K562 (cell line): ENCODE data around the gene CDKL4. TPM values are rescaled to one million over a fixed set of nuclear protein-coding genes. Genes with fewer than 3 reads are reported as not detected.
A peak's percentile ranks its signal among the peaks of the same experiment; 100 is the strongest.

Experiments
- CTBP1 ChIP-seq: fragments of 450-650 bp; IDR thresholded peaks from 2 replicates; pipeline ENCODE4 v1.6.1; 2016; ENCODE audit warnings: borderline replicate concordance
- DIDO1 ChIP-seq: fragments of 450-650 bp; IDR thresholded peaks from 2 replicates; pipeline ENCODE4 v1.6.1; 2016; ENCODE audit warnings: low read depth, missing biosample characterization, missing genetic modification characterization
- ERF ChIP-seq: fragments of 450-650 bp; formaldehyde crosslinking; IDR thresholded peaks from 2 replicates; pipeline ENCODE4 v1.4.0; 2020; ENCODE audit warnings: mild to moderate bottlenecking, mixed read lengths
- FOXM1 ChIP-seq, 2 experiments: fragments of 450-650 bp in 1 of 2; sonication (generic) in 1 of 2; formaldehyde crosslinking in 1 of 2; IDR thresholded peaks; 2 replicates each; pipeline versions ENCODE4 v1.6.1 to v1.9.0; 2017 to 2022; ENCODE audit warnings: low read depth in 2 of 2, mild to moderate bottlenecking in 2 of 2, missing genetic modification reagents in 1 of 2, moderate library complexity in 1 of 2
- KAT8 ChIP-seq: fragments of 450-650 bp; IDR thresholded peaks from 2 replicates; pipeline ENCODE4 v1.6.1; 2016; ENCODE audit warnings: low read depth, mild to moderate bottlenecking
- L3MBTL2 ChIP-seq: fragments of 450-650 bp; IDR thresholded peaks from 2 replicates; pipeline ENCODE4 v1.6.1; 2016; ENCODE audit warnings: mild to moderate bottlenecking, moderate library complexity
- LCOR ChIP-seq: sonication (generic); formaldehyde crosslinking; IDR thresholded peaks from 2 replicates; pipeline ENCODE4 v1.8.0; 2022; ENCODE audit warnings: mild to moderate bottlenecking, missing genetic modification reagents
- NFIC ChIP-seq: fragments of 450-650 bp; IDR thresholded peaks from 2 replicates; pipeline ENCODE4 v1.6.1; 2017; ENCODE audit warnings: mild to moderate bottlenecking, inconsistent platforms
- PPARD ChIP-seq: fragments of 250-450 bp; sonication (Bioruptor Pico); IDR thresholded peaks from 2 replicates; pipeline ENCODE4 v1.8.0; 2022; ENCODE audit warnings: inconsistent platforms, mild to moderate bottlenecking, moderate library complexity
- PTTG1 ChIP-seq: fragments of 450-650 bp; IDR thresholded peaks from 2 replicates; pipeline ENCODE4 v1.6.1; 2016; ENCODE audit warnings: low read depth, mild to moderate bottlenecking, missing genetic modification characterization, missing compliant biosample characterization
- TOE1 ChIP-seq, 2 experiments: fragments of 450-650 bp in 1 of 2; sonication (generic) in 1 of 2; formaldehyde crosslinking in 1 of 2; IDR thresholded peaks; 2 replicates each; pipeline versions ENCODE4 v1.7.1 to v1.8.0; 2016 to 2022; ENCODE audit warnings: borderline replicate concordance in 2 of 2, mild to moderate bottlenecking in 2 of 2, antibody characterized with exemption in 1 of 2, inconsistent platforms in 1 of 2, low read depth in 1 of 2, missing genetic modification reagents in 1 of 2, moderate library complexity in 1 of 2
- TRIM24 ChIP-seq, 2 experiments: fragments of 450-650 bp; IDR thresholded peaks; 2 replicates each; pipeline ENCODE4 v1.6.1; 2016
- YBX1 ChIP-seq: fragments of 450-650 bp; IDR thresholded peaks from 2 replicates; pipeline ENCODE4 v1.7.1; 2016; ENCODE audit warnings: mild to moderate bottlenecking
- polyA plus RNA-seq, 8 experiments: library from polyadenylated mRNA; depleted of rRNA in 4 of 8; stranded (reverse) in 5 of 8; unstranded in 3 of 8; fragments of >200 nt; fragmentation: Nextera tagmentation in 2 of 8; fragmentation: Illumina TruSeq in 1 of 8; extraction: Ambion mirVana in 2 of 8; extraction: Trizol in 1 of 8; gene quantifications; 2 replicates each; pipeline versions ENCODE4 v1.2.1 to v1.2.3, GENCODE V29; 2011 to 2014; ENCODE audit warnings: inconsistent platforms in 1 of 8, missing spikeins in 1 of 8
- total RNA-seq, 7 experiments: library from RNA; depleted of rRNA in 6 of 7; stranded (reverse); fragments of >200 nt in 6 of 7; fragmentation: Illumina TruSeq in 2 of 7; extraction: Trizol in 2 of 7; gene quantifications; 2 replicates each; pipeline versions ENCODE4 v1.2.1 to v1.2.3, GENCODE V29; 2011 to 2021; ENCODE audit warnings: low replicate concordance in 1 of 7
- TF ChIP-seq, protein P1 (sequence below): fragments of 450-650 bp; formaldehyde crosslinking; IDR thresholded peaks from 2 replicates; pipeline ENCODE4 v1.4.0; 2020; ENCODE audit warnings: mild to moderate bottlenecking, mixed read lengths
- TF ChIP-seq, protein P2 (sequence below): fragments of 250-450 bp; sonication (Bioruptor Pico); IDR thresholded peaks from 2 replicates; pipeline ENCODE4 v1.5.0; 2020; ENCODE audit warnings: mild to moderate bottlenecking
- TF ChIP-seq, protein P3 (sequence below), 2 experiments: fragments of 200-800 bp in 1 of 2; sonication (Bioruptor generic) in 1 of 2; sonication (generic) in 1 of 2; formaldehyde crosslinking in 1 of 2; IDR thresholded peaks in 1 of 2; conservative IDR thresholded peaks in 1 of 2; 2 replicates each; pipeline versions ENCODE4 v1.5.0 to v1.6.1; 2016 to 2020; ENCODE audit warnings: missing compliant biosample characterization in 1 of 2, missing genetic modification characterization in 1 of 2, missing genetic modification reagents in 1 of 2
- TF ChIP-seq, protein P4 (sequence below): fragments of 250-450 bp; sonication (Bioruptor Pico); IDR thresholded peaks from 2 replicates; pipeline ENCODE4 v1.4.0; 2020; ENCODE audit warnings: mild to moderate bottlenecking
- TF ChIP-seq, protein P5 (sequence below): fragments of 450-650 bp; conservative IDR thresholded peaks from 2 replicates; pipeline ENCODE4 v1.6.1; 2016; ENCODE audit warnings: missing genetic modification characterization, low read depth, mild to moderate bottlenecking, control low read depth, missing compliant biosample characterization

Gene CDKL4
- total and polyA plus RNA-seq, 9 of the 15 experiments (the other 6 are each of a cell fraction or from before 2014, with no cell fraction given) = not detected

DNA sequence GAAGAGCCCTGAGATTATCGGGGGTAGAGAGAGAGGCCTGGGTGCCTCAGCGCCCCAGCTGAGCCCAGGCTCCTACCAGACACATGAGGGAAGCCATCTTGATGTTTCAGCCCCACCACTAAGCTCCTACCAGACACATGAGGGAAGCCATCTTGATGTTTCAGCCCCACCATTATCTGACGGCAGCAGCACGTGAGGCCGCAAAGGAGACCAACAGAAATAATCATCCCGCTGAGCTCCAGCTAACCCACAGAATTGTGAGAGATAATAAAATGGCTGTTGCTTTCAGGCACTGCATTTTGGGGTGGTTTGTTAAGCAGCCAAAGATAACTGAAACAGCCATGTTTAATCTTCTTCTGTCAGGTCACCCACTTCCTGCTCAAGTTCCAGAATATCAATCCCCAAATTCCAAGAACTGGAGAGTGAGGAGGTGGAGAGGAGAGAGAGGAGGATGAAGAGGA is 93.6 kb downstream of the CDKL4 start (continued):
- TF ChIP-seq TRIM24 (IDR thresholded peaks at IDR 0.05) (peak in 1 of 2 experiments; percentile 46; a peak in 1 of 4 replicates), PPARD (CRISPR knock-in tag) (peak; percentile 63; the same call in 1 of the 2 replicates), DIDO1 (tag) (peak; percentile 80), KAT8 (peak; percentile 57; the same call in 1 of the 2 replicates), CTBP1 (peak; percentile 33; the same call in 1 of the 2 replicates), ERF (peak; percentile 99), PTTG1 (tag) (peak; percentile 92), NFIC (no peak), LCOR (peak; percentile 76; the same call in 1 of the 2 replicates), FOXM1 (IDR thresholded peaks at IDR 0.05; ENCODE audit: low read depth) (peak; percentile 22; the same call in 1 of the 2 replicates), FOXM1 (CRISPR knock-in tag; IDR thresholded peaks at IDR 0.05; ENCODE audit: low read depth) (no peak), L3MBTL2 (peak; percentile 65; the same call in 1 of the 2 replicates), TOE1 (IDR thresholded peaks at IDR 0.05; ENCODE audit: borderline replicate concordance) (no peak), TOE1 (CRISPR knock-in tag; IDR thresholded peaks at IDR 0.05; ENCODE audit: borderline replicate concordance, low read depth) (no peak), YBX1 (no peak)
- TF ChIP-seq, protein P1, sequence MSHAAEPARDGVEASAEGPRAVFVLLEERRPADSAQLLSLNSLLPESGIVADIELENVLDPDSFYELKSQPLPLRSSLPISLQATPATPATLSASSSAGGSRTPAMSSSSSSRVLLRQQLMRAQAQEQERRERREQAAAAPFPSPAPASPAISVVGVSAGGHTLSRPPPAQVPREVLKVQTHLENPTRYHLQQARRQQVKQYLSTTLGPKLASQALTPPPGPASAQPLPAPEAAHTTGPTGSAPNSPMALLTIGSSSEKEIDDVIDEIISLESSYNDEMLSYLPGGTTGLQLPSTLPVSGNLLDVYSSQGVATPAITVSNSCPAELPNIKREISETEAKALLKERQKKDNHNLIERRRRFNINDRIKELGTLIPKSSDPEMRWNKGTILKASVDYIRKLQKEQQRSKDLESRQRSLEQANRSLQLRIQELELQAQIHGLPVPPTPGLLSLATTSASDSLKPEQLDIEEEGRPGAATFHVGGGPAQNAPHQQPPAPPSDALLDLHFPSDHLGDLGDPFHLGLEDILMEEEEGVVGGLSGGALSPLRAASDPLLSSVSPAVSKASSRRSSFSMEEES (CRISPR knock-in tag) = peak; percentile 34
- TF ChIP-seq, protein P2, sequence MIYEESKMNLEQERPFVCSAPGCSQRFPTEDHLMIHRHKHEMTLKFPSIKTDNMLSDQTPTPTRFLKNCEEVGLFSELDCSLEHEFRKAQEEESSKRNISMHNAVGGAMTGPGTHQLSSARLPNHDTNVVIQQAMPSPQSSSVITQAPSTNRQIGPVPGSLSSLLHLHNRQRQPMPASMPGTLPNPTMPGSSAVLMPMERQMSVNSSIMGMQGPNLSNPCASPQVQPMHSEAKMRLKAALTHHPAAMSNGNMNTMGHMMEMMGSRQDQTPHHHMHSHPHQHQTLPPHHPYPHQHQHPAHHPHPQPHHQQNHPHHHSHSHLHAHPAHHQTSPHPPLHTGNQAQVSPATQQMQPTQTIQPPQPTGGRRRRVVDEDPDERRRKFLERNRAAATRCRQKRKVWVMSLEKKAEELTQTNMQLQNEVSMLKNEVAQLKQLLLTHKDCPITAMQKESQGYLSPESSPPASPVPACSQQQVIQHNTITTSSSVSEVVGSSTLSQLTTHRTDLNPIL (CRISPR knock-in tag) = 0 out of 2 replicates have a peak, but pooled peaks have one; percentile 85
- TF ChIP-seq, protein P3, sequence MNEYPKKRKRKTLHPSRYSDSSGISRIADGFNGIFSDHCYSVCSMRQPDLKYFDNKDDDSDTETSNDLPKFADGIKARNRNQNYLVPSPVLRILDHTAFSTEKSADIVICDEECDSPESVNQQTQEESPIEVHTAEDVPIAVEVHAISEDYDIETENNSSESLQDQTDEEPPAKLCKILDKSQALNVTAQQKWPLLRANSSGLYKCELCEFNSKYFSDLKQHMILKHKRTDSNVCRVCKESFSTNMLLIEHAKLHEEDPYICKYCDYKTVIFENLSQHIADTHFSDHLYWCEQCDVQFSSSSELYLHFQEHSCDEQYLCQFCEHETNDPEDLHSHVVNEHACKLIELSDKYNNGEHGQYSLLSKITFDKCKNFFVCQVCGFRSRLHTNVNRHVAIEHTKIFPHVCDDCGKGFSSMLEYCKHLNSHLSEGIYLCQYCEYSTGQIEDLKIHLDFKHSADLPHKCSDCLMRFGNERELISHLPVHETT (CRISPR knock-in tag; conservative IDR thresholded peaks at IDR 0.05 in 1 of 2, IDR thresholded peaks at IDR 0.05 in 1 of 2) = peak in 1 of 2 experiments; percentile 98; a peak in 2 of 4 replicates
- TF ChIP-seq, protein P4, sequence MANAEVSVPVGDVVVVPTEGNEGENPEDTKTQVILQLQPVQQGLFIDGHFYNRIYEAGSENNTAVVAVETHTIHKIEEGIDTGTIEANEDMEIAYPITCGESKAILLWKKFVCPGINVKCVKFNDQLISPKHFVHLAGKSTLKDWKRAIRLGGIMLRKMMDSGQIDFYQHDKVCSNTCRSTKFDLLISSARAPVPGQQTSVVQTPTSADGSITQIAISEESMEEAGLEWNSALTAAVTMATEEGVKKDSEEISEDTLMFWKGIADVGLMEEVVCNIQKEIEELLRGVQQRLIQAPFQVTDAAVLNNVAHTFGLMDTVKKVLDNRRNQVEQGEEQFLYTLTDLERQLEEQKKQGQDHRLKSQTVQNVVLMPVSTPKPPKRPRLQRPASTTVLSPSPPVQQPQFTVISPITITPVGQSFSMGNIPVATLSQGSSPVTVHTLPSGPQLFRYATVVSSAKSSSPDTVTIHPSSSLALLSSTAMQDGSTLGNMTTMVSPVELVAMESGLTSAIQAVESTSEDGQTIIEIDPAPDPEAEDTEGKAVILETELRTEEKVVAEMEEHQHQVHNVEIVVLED (CRISPR knock-in tag) = peak; percentile 57; the same call in 1 of the 2 replicates
- TF ChIP-seq, protein P5, sequence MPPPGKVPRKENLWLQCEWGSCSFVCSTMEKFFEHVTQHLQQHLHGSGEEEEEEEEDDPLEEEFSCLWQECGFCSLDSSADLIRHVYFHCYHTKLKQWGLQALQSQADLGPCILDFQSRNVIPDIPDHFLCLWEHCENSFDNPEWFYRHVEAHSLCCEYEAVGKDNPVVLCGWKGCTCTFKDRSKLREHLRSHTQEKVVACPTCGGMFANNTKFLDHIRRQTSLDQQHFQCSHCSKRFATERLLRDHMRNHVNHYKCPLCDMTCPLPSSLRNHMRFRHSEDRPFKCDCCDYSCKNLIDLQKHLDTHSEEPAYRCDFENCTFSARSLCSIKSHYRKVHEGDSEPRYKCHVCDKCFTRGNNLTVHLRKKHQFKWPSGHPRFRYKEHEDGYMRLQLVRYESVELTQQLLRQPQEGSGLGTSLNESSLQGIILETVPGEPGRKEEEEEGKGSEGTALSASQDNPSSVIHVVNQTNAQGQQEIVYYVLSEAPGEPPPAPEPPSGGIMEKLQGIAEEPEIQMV = peak; percentile 84
